IMR-90 (cell line): ENCODE measurements around the gene SNX3. TPM values are rescaled to one million over a fixed set of nuclear protein-coding genes. Genes with fewer than 3 reads are reported as not detected.

Experiments used
- ATAC-seq: fragments of 200-7000 bp; cut with Tn5 transposase; 2 replicates; pipeline ENCODE4 v1.9.1; 2020; ENCODE audit warnings: low read depth, mild to moderate bottlenecking, moderate library complexity
- BruUV-seq: library from RNA; stranded (reverse); fragments of 400-500 nt; replicated peaks from 2 replicates; lab custom pipeline; 2021; lab: Mats Ljungman, UMichigan
- CTCF ChIA-PET: fragments of 300-600 bp; formaldehyde crosslinking; extraction: SDS; loops from one replicate; lab custom pipeline; 2021; ENCODE audit warnings: antibody characterized with exemption; lab: Yijun Ruan, JAX
- POLR2A ChIA-PET: fragments of 300-600 bp; sonication (Branson Sonifier 250); formaldehyde crosslinking; loops from one replicate; lab custom pipeline; 2022; ENCODE audit warnings: antibody characterized with exemption; ENCODE audit not compliant: unreplicated experiment; lab: Charles Lee
- DNase-seq: peaks from one replicate; pipeline ENCODE4 v3.0.0; 2013
- H2AFZ ChIP-seq: replicated peaks from 2 replicates; pipeline ENCODE3; 2013; ENCODE audit warnings: low read length, mild to moderate bottlenecking; ENCODE audit not compliant: poor library complexity
- H2AK5ac ChIP-seq: 2 replicates; pipeline ENCODE4 v1.6.1; 2013; ENCODE audit warnings: low read depth, low read length, inconsistent platforms
- H2AK9ac ChIP-seq: replicated peaks from 2 replicates; pipeline ENCODE3; 2013; ENCODE audit warnings: mild to moderate bottlenecking, low read depth, low read length, moderate library complexity; ENCODE audit not compliant: poor library complexity
- H2BK120ac ChIP-seq: 2 replicates; pipeline ENCODE4 v1.6.1; 2013; ENCODE audit warnings: low read depth, low read length, inconsistent platforms
- H2BK15ac ChIP-seq: 3 replicates; pipeline ENCODE4 v1.6.1; 2013; ENCODE audit warnings: low read depth, low read length, inconsistent platforms
- H2BK20ac ChIP-seq: 2 replicates; pipeline ENCODE4 v1.6.1; 2013; ENCODE audit warnings: low read depth, mild to moderate bottlenecking, inconsistent platforms, low read length, moderate library complexity
- H2BK5ac ChIP-seq: 2 replicates; pipeline ENCODE4 v1.6.1; 2013; ENCODE audit warnings: mild to moderate bottlenecking, low read depth, low read length, inconsistent platforms; ENCODE audit not compliant: poor library complexity, severe bottlenecking
- H3K14ac ChIP-seq: replicated peaks from 2 replicates; pipeline ENCODE4 v1.6.1; 2013; ENCODE audit warnings: low read depth, low read length, inconsistent platforms
- H3K18ac ChIP-seq: 2 replicates; pipeline ENCODE4 v1.6.1; 2013; ENCODE audit warnings: low read depth, low read length, control low read depth
- H3K23ac ChIP-seq: 2 replicates; pipeline ENCODE4 v1.6.1; 2013; ENCODE audit warnings: low read depth, low read length, inconsistent platforms
- H3K27ac ChIP-seq: 2 replicates; pipeline ENCODE4 v1.5.1; 2013; ENCODE audit warnings: mild to moderate bottlenecking, control low read depth, low read length; ENCODE audit not compliant: insufficient read depth
- H3K27me3 ChIP-seq: 2 replicates; pipeline ENCODE4 v1.6.1; 2013; ENCODE audit warnings: low read length; ENCODE audit not compliant: control insufficient read depth, insufficient read depth
- H3K36me3 ChIP-seq: 2 replicates; pipeline ENCODE4 v1.6.1; 2013; ENCODE audit warnings: low read length, mixed read lengths; ENCODE audit not compliant: control insufficient read depth, insufficient read depth
- H3K4ac ChIP-seq: 2 replicates; pipeline ENCODE4 v1.6.1; 2013; ENCODE audit warnings: low read depth, low read length, inconsistent platforms
- H3K4me1 ChIP-seq: 2 replicates; pipeline ENCODE4 v1.6.1; 2013; ENCODE audit warnings: low read length, mixed read lengths; ENCODE audit not compliant: control insufficient read depth, insufficient read depth
- H3K4me2 ChIP-seq: 2 replicates; pipeline ENCODE4 v1.6.1; 2013; ENCODE audit warnings: low read depth, mild to moderate bottlenecking, control low read depth, low read length, moderate library complexity
- H3K4me3 ChIP-seq: 2 replicates; pipeline ENCODE4 v1.5.1; 2013; ENCODE audit warnings: low read depth, mild to moderate bottlenecking, control low read depth, low read length, moderate library complexity; ENCODE audit not compliant: insufficient read depth
- H3K56ac ChIP-seq: 2 replicates; pipeline ENCODE4 v1.6.1; 2013; ENCODE audit warnings: low read length, inconsistent platforms; ENCODE audit not compliant: insufficient read depth; ENCODE audit errors: extremely low read depth
- H3K79me1 ChIP-seq, 2 experiments: 2 replicates each; pipeline ENCODE4 v1.6.1; 2013; ENCODE audit warnings: low read length in 2 of 2, inconsistent platforms in 1 of 2, low read depth in 1 of 2
- H3K9ac ChIP-seq: 2 replicates; pipeline ENCODE4 v1.6.1; 2013; ENCODE audit warnings: low read depth, low read length, control low read depth
- H3K9me1 ChIP-seq: 2 replicates; pipeline ENCODE4 v1.6.1; 2013; ENCODE audit warnings: low read length, inconsistent platforms; ENCODE audit not compliant: insufficient read depth
- H3K9me3 ChIP-seq: 2 replicates; pipeline ENCODE4 v1.6.1; 2013; ENCODE audit warnings: low read length; ENCODE audit not compliant: control insufficient read depth, insufficient read depth
- H4K20me1 ChIP-seq: 2 replicates; pipeline ENCODE4 v1.6.1; 2013; ENCODE audit warnings: low read length, inconsistent platforms; ENCODE audit not compliant: insufficient read depth
- H4K5ac ChIP-seq: 2 replicates; pipeline ENCODE4 v1.6.1; 2013; ENCODE audit warnings: mild to moderate bottlenecking, low read depth, low read length, control low read depth
- H4K8ac ChIP-seq, 2 experiments: 2 replicates each; pipeline ENCODE4 v1.6.1; 2013; ENCODE audit warnings: low read depth in 2 of 2, low read length in 2 of 2, control low read depth in 1 of 2, inconsistent platforms in 1 of 2
- H4K91ac ChIP-seq: 2 replicates; pipeline ENCODE4 v1.6.1; 2013; ENCODE audit warnings: low read depth, low read length, inconsistent platforms; ENCODE audit not compliant: insufficient read depth
- CEBPB ChIP-seq: IDR thresholded peaks from 2 replicates; pipeline ENCODE4 v1.6.1; 2012; ENCODE audit warnings: low read depth, low read length, improper control_type of control experiment
- MAFK ChIP-seq: IDR thresholded peaks from 2 replicates; pipeline ENCODE4 v1.6.1; 2012; ENCODE audit warnings: low read depth, low read length, improper control_type of control experiment
- MAZ ChIP-seq: IDR thresholded peaks from 2 replicates; pipeline ENCODE4 v1.6.1; 2012; ENCODE audit warnings: low read depth, mild to moderate bottlenecking, low read length, improper control_type of control experiment, moderate library complexity, borderline replicate concordance
- NFE2L2 ChIP-seq: fragments of 150-350 bp; IDR thresholded peaks from 2 replicates; pipeline ENCODE4 v1.6.1; 2016; ENCODE audit warnings: low read depth, mild to moderate bottlenecking, low read length
- RAD21 ChIP-seq: IDR thresholded peaks from 2 replicates; pipeline ENCODE4 v1.6.1; 2012; ENCODE audit warnings: low read length, improper control_type of control experiment
- RCOR1 ChIP-seq: IDR thresholded peaks from 2 replicates; pipeline ENCODE4 v1.6.1; 2012; ENCODE audit warnings: mild to moderate bottlenecking, low read length, improper control_type of control experiment; ENCODE audit not compliant: insufficient replicate concordance
- SMC3 ChIP-seq: fragments of 150-350 bp; IDR thresholded peaks from 2 replicates; pipeline ENCODE4 v1.6.1; 2016; ENCODE audit warnings: low read depth, mild to moderate bottlenecking, antibody characterized with exemption, low read length, moderate library complexity
- USF2 ChIP-seq: fragments of 150-350 bp; IDR thresholded peaks from 2 replicates; pipeline ENCODE4 v1.6.1; 2017; ENCODE audit warnings: mild to moderate bottlenecking, antibody characterized with exemption, low read length, low read depth
- WGBS, 2 experiments: methylation state at CpG; one replicate each; pipeline versions ENCODE4 v1.1.5 to v1.1.7; 2013; ENCODE audit warnings: missing lambda C conversion rate in 2 of 2; ENCODE audit not compliant: insufficient read length in 1 of 2; ENCODE audit errors: extremely low coverage in 2 of 2; 5-methylcytosine and 5-hydroxymethylcytosine counted together
- dilution Hi-C: fragments of 300-500 bp; cut with HindIII; formaldehyde crosslinking; loops from one replicate; pipeline ENCODE4 v1.14.3; 2018; ENCODE audit warnings: low sequenced_read_pairs; ENCODE audit not compliant: unreplicated experiment
- in situ Hi-C: fragments of 300-500 bp; cut with MboI; formaldehyde crosslinking; loops from 3 replicates; pipeline ENCODE4 v1.14.3; 2019; ENCODE audit warnings: low sequenced_read_pairs, inconsistent platforms, mixed read lengths
- intact Hi-C: fragments of 100-400 bp; cut with micrococcal nuclease; formaldehyde crosslinking; loops from 2 replicates; pipeline ENCODE4 v1.10.0; 2022
- polyA plus RNA-seq, 3 experiments: library from polyadenylated mRNA; depleted of rRNA; stranded (reverse); fragments of >200 nt; gene quantifications; 2 replicates each; pipeline ENCODE4 v1.2.3, GENCODE V29; 2012; ENCODE audit warnings: low replicate concordance in 1 of 3
- total RNA-seq: library from RNA; depleted of rRNA; stranded (reverse); fragments of >200 nt; gene quantifications from 2 replicates; pipeline ENCODE4 v1.2.3, GENCODE V29; 2012

SNX3 gene
- total and polyA plus RNA-seq, 2 of the 4 experiments (the other 2 are of a cell fraction) = 105 to 159 TPM

GRCh38 chr6:108195209-108195608 lies 65.6 kb downstream of the SNX3 start:
- Histone ChIP-seq H3K4me2 (no peak overlapping the region), H3K27ac (no peak overlapping the region), H3K4ac (no peak overlapping the region), H2BK5ac (no peak overlapping the region), H4K20me1 (no peaks in the 10 kb centered on the region), H3K18ac (no peak overlapping the region), H2AK5ac (no peak overlapping the region), H3K27me3 (peaks cover 7% of the 10 kb centered on the region; the same call in 1 of the 2 replicates), H3K9ac (no peak overlapping the region), H2BK120ac (no peak overlapping the region), H3K79me1 (no peaks in the 10 kb centered on the region), H2BK20ac (no peak overlapping the region), H3K4me1 (no peaks in the 10 kb centered on the region), H3K4me3 (no peak overlapping the region), H3K36me3 (no peaks in the 10 kb centered on the region), H3K56ac (no peak overlapping the region), H2BK15ac (no peak overlapping the region), H3K9me1 (no peaks in the 10 kb centered on the region), H4K91ac (no peak overlapping the region), H3K23ac (no peak overlapping the region), H3K9me3 (no peaks in the 10 kb centered on the region), H4K5ac (no peak overlapping the region), H4K8ac (no peak overlapping the region), H2AFZ (no peak overlapping the region), H2AK9ac (no peak overlapping the region), H3K14ac (no peak overlapping the region)
- TF ChIP-seq USF2 = no peak
- no peak for TF ChIP-seq CEBPB
- no peak for TF ChIP-seq RCOR1
- TF ChIP-seq MAZ = no peak
- TF ChIP-seq RAD21 = no peak
- no peak for TF ChIP-seq SMC3
- no peak for TF ChIP-seq MAFK
- TF ChIP-seq NFE2L2 = no peak
- no peak for DNase-seq
- in situ Hi-C loops = no loop called here
- no peak for ATAC-seq
- CTCF ChIA-PET = no interaction called here
- intact Hi-C loops = no loop called here
- BruUV-seq = no TSS peak
- dilution Hi-C loops = no loop called here
- POLR2A ChIA-PET = no interaction called here
- WGBS, 2 experiments = no CpG with 5 or more reads among the region's 3 CpGs
